Fibroblast of skin of abdomen (primary cell): Measurements from ENCODE around the gene NRP2.

ENCODE experiments used
- DNase-seq: peaks from one replicate; pipeline ENCODE4 v3.0.0-alpha.2; 2013

The NRP2 gene

DNA sequence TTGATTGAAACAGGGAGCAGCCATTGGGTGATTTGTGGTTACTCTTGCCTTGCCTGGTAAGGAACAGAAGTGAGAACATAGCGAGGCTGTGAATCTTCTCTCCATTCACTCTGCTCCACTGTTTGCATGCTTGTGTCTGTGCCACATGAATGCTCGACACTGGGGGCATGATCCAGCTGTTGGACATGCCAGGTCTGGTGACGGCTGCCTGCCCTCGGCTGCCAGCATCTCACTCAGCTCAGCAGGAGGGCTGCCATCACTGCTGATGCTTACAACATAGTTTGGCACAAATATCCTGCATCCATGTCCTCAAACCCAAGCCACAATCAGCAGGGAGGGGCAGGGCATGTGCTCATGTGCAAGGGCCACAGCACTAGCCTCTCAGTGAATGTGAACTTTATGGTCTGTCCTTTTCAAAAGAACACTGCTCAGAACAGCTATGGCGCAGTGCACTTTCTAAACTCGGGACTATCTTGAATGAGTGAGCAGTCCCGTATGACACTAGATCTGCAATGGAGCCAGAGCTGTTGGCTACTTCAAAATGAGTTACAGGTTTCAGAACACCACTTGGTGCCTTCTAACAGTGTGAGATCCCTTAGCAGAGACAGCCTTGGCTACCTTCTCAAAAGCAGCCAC, 126.3 kb downstream of the NRP2 start:
- no peak for DNase-seq

DNA sequence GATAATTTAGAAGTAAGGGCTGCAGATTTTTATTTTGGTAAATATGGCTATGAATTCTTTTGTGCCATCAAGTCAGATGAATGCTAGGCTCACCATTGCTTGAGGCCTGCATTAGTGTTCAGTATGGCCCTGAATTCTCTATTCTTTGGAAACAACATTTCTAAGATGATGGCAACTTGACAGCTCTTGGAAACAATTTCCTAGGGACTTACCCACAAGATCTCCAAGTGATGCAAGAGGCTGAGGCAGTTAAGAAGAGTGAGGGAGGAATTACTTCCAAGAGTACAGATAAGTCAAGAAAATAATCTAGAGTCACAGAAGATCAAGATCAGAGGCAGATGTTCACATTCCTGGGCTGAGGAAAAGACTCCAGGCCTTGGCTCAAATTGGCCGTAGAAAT, 129.1 kb downstream of the NRP2 start:
- DNase-seq, result peak; percentile 23

DNA sequence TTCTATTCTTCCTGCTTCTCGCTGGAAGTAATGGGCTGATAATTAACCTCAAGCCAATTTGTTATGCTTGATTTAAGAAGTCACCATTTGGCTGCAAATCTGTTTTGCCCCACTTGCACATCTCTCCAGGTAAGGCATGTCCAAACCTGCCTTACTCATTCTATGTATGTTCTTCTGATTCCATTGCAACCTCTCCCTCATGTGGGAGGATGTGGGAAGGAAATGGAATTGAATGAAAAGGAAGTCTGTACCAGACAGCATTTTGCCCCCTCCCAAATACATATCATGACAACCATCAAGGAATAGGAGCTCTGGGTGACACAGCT, 131.7 kb downstream of the NRP2 start:
- no peak for DNase-seq

DNA sequence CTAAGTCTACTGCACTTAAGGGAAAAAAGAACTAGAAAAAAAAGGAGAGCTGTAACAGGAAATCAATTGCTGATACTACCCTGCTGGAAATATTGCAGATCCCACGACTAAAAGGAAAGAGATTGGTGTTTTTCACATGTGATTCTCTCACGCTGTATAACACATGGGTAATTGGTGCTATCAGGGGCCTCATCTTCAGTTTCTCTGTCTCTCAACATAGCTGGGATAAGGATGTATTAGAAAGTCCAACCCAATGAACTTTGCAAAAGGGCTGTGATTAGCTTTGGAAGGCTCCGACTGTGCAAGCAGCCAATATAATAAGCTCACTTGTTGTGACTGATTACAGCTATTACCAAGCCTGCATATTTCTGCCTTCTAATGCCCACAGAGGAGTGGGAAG, 133.4 kb downstream of the NRP2 start:
- no peak for DNase-seq

DNA sequence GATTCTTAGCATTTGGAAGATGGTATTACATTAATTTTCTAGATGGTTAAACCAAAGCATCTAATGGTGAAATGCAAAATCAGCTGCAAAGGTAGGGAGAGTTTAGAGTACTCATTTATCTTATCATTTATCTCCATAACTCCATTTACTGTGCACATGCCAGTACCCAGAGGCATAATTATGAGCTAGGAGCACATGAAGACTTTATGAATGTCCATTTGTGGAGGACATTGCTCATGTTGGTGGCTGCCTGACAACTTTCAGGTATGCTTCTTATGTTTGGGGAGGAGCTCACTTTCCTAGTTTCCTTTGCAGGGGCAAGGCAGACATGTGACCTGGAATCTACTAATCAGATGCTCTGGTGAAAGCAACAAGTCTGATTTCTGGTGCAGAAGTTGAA, 134.0 kb downstream of the NRP2 start:
- no peak for DNase-seq

DNA sequence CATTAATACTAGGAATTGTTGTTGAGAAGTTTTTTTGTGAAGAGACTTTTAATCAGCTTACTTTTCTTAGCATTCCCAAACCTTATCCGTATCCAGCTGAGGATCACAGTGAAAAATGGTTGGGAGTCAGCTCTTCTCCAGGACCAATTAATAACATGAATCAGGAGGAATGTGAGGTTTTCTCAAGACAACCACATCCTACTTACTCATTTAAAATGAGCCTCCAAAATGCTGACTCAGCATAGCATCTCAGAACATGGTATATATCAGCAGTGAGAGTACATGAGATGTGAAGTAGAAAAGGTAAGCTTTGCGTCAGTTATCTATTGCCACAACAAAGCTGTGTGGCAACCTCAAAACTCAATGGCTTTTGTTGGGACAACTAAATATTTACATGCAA, 140.3 kb downstream of the NRP2 start:
- peak; percentile 90 for DNase-seq

DNA sequence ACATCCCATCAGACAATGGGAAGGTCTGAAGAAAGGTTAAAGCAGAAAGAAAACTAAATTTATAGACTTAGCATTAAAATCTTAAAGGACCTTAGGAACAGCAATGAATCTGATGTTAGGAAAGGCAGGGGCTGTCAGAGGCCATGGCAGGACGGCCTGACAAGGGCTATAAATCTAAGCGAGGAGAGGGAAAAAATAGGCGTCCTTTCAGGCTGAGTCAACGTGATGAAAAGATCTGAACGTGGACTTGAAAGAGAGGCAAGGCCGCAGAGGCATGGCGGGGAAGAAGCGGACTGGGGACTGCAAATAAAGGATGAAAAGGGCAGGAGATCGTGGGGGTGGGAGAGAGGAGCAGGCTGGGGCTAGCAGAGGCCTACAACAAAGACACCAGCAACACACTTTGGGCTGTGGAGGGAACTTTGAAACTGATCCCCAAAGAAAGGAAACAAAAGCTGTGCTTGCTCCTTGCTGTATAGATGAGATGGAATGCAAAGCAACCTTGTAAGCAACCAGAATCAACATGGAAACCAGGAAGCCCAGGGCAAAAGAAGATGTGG, 145.6 kb downstream of the NRP2 start:
- peak; percentile 61 for DNase-seq

DNA sequence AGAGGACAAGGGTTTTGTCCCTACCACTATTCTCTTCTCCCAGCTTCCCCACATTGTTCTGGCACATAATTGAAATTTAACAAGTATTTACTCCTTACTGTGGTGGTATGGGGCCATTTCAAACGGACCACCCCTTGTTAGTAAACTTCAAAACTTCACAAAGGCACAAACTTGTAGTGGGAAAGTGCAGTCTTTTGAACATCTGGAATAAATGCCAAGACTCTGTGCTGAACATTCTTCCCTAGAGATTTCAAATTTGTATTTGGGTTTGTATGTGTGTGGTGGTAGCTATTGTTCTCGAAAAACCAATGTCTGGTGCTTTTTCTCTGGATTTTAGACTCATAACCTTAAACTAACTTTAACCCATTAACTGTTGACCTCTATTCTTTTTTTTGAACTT, 151.6 kb downstream of the NRP2 start:
- DNase-seq, result no peak

DNA sequence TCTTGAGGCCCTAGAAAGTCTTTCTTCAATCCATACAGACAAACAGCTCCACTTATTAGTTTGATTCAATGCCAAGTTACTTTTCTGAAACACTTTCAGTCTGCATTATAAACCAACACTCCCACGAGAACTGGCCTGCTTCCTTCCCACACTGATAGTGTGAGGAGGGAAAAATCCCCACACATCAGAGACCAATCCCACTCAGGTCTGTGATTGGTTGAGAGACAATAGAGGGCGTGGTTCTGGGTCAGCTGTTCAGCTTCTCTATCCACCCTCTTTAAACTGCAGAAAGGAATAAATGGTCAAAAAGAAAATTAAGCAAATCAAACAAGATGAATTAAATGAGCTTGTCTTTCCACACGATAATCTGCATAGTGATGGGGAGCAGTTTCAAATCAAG, 152.5 kb downstream of the NRP2 start:
- DNase-seq, result no peak

DNA sequence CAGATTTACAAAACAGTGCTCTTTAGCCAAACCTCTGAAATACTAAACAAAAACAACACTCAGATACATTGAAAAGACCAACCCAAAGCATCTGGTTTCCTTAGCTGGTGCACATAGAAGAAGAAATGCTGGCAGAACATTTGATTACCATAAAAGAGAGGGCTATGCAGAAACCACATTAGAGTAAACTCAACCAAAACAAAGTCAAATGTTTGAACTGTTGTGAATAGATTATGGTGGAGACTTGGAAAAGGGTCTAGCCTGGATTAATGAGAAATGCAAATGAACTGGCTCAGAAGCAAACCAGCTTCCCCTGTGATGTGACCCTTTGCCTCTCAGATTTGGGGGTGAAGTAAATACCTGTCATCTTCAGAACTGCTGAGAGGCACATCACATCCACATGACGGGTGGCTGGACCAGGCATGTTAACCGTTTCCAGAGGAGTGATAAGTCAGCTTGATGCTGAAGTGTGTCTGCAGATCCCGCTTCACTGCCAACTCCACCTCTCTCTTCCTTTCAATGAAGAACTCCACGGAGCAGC, 153.0 kb downstream of the NRP2 start:
- DNase-seq, result peak; percentile 35

DNA sequence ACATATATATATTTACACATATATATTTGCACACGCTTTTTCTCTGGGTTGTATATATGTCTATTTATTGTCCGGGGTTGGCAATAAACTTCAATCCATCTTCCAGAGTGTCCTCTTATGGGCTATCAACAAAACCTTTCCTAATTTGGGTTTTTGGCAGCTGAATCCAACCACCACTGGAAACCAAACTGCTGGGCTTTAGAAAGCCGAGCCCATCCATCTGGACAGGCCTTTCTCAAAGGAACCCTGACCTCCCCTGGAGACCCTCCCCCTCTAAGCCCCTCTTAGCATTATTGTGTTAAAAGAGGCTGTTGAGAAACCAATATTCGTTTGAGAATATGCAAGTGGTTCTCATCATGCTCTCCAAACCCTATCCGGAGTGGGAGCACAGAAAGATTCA, 153.6 kb downstream of the NRP2 start:
- no peak for DNase-seq

DNA sequence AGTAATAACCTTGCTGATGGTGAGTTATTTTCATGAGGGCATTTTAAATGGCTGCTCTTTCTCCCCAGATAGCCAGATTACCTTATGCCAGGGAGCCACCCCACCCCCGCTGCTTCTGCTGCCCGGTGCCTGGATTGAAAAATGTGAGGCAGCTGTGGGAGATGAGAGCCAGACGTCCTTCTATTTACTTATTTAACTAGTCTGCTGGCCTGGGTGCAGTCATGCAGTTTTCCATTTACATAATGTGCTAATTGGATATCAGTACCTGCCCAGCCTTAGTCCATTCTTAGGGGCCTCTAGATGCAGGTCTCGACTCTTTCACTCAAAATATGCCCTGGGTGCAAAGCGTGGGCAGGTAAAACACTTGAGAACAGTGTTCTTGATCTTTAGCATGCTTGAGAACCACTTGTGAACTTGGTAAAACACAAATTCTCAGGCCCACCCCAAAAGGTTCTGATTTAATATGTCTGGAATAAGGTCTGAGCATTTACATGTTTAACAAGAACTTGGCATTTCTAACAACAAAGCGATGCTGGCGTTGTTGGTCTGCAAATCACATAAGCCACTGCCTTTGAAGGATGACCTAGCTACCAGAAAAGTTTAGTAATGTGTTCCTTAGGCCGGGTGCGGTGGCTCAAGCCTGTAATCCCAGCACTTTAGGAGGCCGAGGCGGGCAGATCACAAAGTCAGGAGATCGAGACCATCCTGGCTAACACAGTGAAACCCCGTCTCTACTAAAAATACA, 154.3 kb downstream of the NRP2 start:
- DNase-seq, result no peak

DNA sequence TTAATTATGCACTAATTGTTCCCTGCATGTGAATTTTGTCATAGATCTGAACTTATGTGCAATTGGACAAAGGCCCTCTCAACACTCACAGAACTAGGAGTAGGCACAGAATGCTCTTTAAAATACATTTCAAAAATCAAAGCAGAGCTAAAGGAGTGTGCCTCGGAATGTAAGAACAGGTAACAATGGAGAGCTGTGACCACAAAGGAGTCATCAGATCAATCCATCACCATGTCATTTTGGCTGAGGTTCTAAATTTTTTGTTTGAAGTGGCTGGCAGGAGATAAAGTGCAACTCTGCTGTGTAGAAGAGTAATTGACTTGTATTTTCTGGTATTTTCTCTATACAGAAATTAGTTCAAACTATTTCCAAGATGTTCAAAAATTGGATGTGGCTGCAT, 155.4 kb downstream of the NRP2 start:
- no peak for DNase-seq

DNA sequence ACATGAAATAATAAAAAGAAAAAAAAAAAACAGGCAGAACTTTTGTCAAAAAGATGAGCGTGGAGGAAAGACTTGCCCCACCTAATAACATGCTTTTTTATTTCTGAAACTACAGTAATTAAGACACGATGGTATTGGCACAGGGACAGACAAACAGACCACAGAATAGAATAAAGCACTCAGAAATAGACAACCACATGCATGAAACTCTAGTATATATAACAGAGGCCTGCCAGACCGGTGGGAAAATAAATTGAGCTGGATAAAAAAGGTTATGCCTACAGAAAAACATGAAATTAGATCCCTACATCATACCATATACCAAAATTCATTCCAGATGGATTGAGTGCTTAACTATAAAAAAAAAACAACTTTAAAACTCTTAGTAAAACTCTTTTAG, 163.1 kb downstream of the NRP2 start:
- DNase-seq, result peak; percentile 67
